ENCODE results near the gene SEMA3D.

The SEMA3D gene

GRCh38 chr7:85065888-85066485, 120.9 kb downstream of the SEMA3D start:
- H3K4me3 ChIP-seq (ENCODE audit: low read length): no peak overlapping the region
- no peak overlapping the region for H3K9ac ChIP-seq (ENCODE audit: low read length)
- no peaks in the 10 kb centered on the region for H3K36me3 ChIP-seq (ENCODE audit: control insufficient read depth, insufficient read depth, low read length)
- H2BK5ac ChIP-seq (ENCODE audit: low read length): no peak overlapping the region
- no peak overlapping the region for H3K4ac ChIP-seq (ENCODE audit: low read depth, low read length)
- H3K27ac ChIP-seq (ENCODE audit: low read depth, low read length): no peak overlapping the region
- no peak for DNase-seq
- H3K18ac ChIP-seq (ENCODE audit: low read length): no peak overlapping the region
- H2AK5ac ChIP-seq (ENCODE audit: low read length): no peak overlapping the region
- no peaks in the 10 kb centered on the region for H3K27me3 ChIP-seq (ENCODE audit: insufficient read depth, low read length, poor library complexity)
- H3K23ac ChIP-seq (ENCODE audit: low read length): no peak overlapping the region
- no peak overlapping the region for H3K56ac ChIP-seq (ENCODE audit: low read length)
- H3K4me2 ChIP-seq (ENCODE audit: low read length): no peak overlapping the region
- no peaks in the 10 kb centered on the region for H3K4me1 ChIP-seq (ENCODE audit: control insufficient read depth, low read depth, low read length)
- no peak overlapping the region for H2BK120ac ChIP-seq (ENCODE audit: low read depth, low read length)
- no peaks in the 10 kb centered on the region for H3K79me2 ChIP-seq (ENCODE audit: control insufficient read depth, insufficient read depth, low read length)
- no peaks in the 10 kb centered on the region for H3K79me1 ChIP-seq (ENCODE audit: low read length)
- no peak overlapping the region for H2BK15ac ChIP-seq (replicated peaks; ENCODE audit: low read depth)
- no peak overlapping the region for H4K5ac ChIP-seq (ENCODE audit: low read length)
- H4K8ac ChIP-seq (ENCODE audit: low read depth, low read length): no peak overlapping the region

GRCh38 chr7:85065306-85065705, 121.5 kb downstream of the SEMA3D start:
- Histone ChIP-seq H3K4me2 (ENCODE audit: low read length) (no peak overlapping the region), H3K18ac (ENCODE audit: low read length) (no peak overlapping the region), H3K4me3 (ENCODE audit: low read length) (no peak overlapping the region), H3K79me2 (ENCODE audit: control insufficient read depth, insufficient read depth, low read length) (no peaks in the 10 kb centered on the region), H3K79me1 (ENCODE audit: low read length) (no peaks in the 10 kb centered on the region), H3K56ac (ENCODE audit: low read length) (no peak overlapping the region), H2BK120ac (ENCODE audit: low read depth, low read length) (no peak overlapping the region), H3K27me3 (ENCODE audit: insufficient read depth, low read length, poor library complexity) (no peaks in the 10 kb centered on the region), H4K8ac (ENCODE audit: low read depth, low read length) (no peak overlapping the region), H2BK15ac (replicated peaks; ENCODE audit: low read depth) (no peak overlapping the region), H4K5ac (ENCODE audit: low read length) (no peak overlapping the region), H3K4me1 (ENCODE audit: control insufficient read depth, low read depth, low read length) (no peaks in the 10 kb centered on the region), H2BK5ac (ENCODE audit: low read length) (no peak overlapping the region), H3K9ac (ENCODE audit: low read length) (no peak overlapping the region), H3K23ac (ENCODE audit: low read length) (no peak overlapping the region), H3K4ac (ENCODE audit: low read depth, low read length) (no peak overlapping the region), H3K36me3 (ENCODE audit: control insufficient read depth, insufficient read depth, low read length) (no peaks in the 10 kb centered on the region), H2AK5ac (ENCODE audit: low read length) (no peak overlapping the region), H3K27ac (ENCODE audit: low read depth, low read length) (no peak overlapping the region)
- no peak for DNase-seq
- no CpG with 5 or more reads among the region's 1 CpG for WGBS (ENCODE audit: extremely low coverage, insufficient coverage, low lambda C conversion rate)

GRCh38 chr7:85062651-85063050, 124.2 kb downstream of the SEMA3D start:
- Histone ChIP-seq H3K27me3 (ENCODE audit: insufficient read depth, low read length, poor library complexity) (no peaks in the 10 kb centered on the region), H4K8ac (ENCODE audit: low read depth, low read length) (no peak overlapping the region), H3K27ac (ENCODE audit: low read depth, low read length) (no peak overlapping the region), H2AK5ac (ENCODE audit: low read length) (no peak overlapping the region), H3K4me1 (ENCODE audit: control insufficient read depth, low read depth, low read length) (no peaks in the 10 kb centered on the region), H2BK5ac (ENCODE audit: low read length) (no peak overlapping the region), H3K23ac (ENCODE audit: low read length) (no peak overlapping the region), H3K9ac (ENCODE audit: low read length) (no peak overlapping the region), H3K79me2 (ENCODE audit: control insufficient read depth, insufficient read depth, low read length) (no peaks in the 10 kb centered on the region), H3K4me3 (ENCODE audit: low read length) (no peak overlapping the region), H2BK120ac (ENCODE audit: low read depth, low read length) (no peak overlapping the region), H3K79me1 (ENCODE audit: low read length) (no peaks in the 10 kb centered on the region), H2BK15ac (replicated peaks; ENCODE audit: low read depth) (no peak overlapping the region), H3K56ac (ENCODE audit: low read length) (no peak overlapping the region), H3K18ac (ENCODE audit: low read length) (no peak overlapping the region), H3K4me2 (ENCODE audit: low read length) (no peak overlapping the region), H4K5ac (ENCODE audit: low read length) (no peak overlapping the region), H3K4ac (ENCODE audit: low read depth, low read length) (no peak overlapping the region), H3K36me3 (ENCODE audit: control insufficient read depth, insufficient read depth, low read length) (no peaks in the 10 kb centered on the region)
- WGBS (ENCODE audit: extremely low coverage, insufficient coverage, low lambda C conversion rate): no CpG with 5 or more reads among the region's 1 CpG
- DNase-seq: no peak

GRCh38 chr7:85061456-85061855, 125.4 kb downstream of the SEMA3D start:
- Histone ChIP-seq H2AK5ac (ENCODE audit: low read length) (no peak overlapping the region), H3K27ac (ENCODE audit: low read depth, low read length) (no peak overlapping the region), H3K4me3 (ENCODE audit: low read length) (no peak overlapping the region), H3K79me2 (ENCODE audit: control insufficient read depth, insufficient read depth, low read length) (no peaks in the 10 kb centered on the region), H2BK15ac (replicated peaks; ENCODE audit: low read depth) (no peak overlapping the region), H2BK120ac (ENCODE audit: low read depth, low read length) (no peak overlapping the region), H3K23ac (ENCODE audit: low read length) (no peak overlapping the region), H3K27me3 (ENCODE audit: insufficient read depth, low read length, poor library complexity) (no peaks in the 10 kb centered on the region), H4K5ac (ENCODE audit: low read length) (no peak overlapping the region), H3K79me1 (ENCODE audit: low read length) (no peaks in the 10 kb centered on the region), H3K4me1 (ENCODE audit: control insufficient read depth, low read depth, low read length) (no peaks in the 10 kb centered on the region), H3K18ac (ENCODE audit: low read length) (no peak overlapping the region), H3K36me3 (ENCODE audit: control insufficient read depth, insufficient read depth, low read length) (no peaks in the 10 kb centered on the region), H4K8ac (ENCODE audit: low read depth, low read length) (no peak overlapping the region), H3K56ac (ENCODE audit: low read length) (no peak overlapping the region), H2BK5ac (ENCODE audit: low read length) (no peak overlapping the region), H3K4ac (ENCODE audit: low read depth, low read length) (no peak overlapping the region), H3K4me2 (ENCODE audit: low read length) (no peak overlapping the region), H3K9ac (ENCODE audit: low read length) (no peak overlapping the region)
- no CpG with 5 or more reads among the region's 2 CpGs for WGBS (ENCODE audit: extremely low coverage, insufficient coverage, low lambda C conversion rate)
- no peak for DNase-seq

- Histone ChIP-seq H3K36me3 (ENCODE audit: control insufficient read depth, insufficient read depth, low read length) (no peaks in the 10 kb centered on the region), H3K27ac (ENCODE audit: low read depth, low read length) (no peak overlapping the region), H2BK5ac (ENCODE audit: low read length) (no peak overlapping the region), H3K23ac (ENCODE audit: low read length) (no peak overlapping the region), H3K4me2 (ENCODE audit: low read length) (no peak overlapping the region), H3K9ac (ENCODE audit: low read length) (no peak overlapping the region), H3K56ac (ENCODE audit: low read length) (no peak overlapping the region), H2BK15ac (replicated peaks; ENCODE audit: low read depth) (no peak overlapping the region), H3K4ac (ENCODE audit: low read depth, low read length) (no peak overlapping the region), H4K5ac (ENCODE audit: low read length) (no peak overlapping the region), H4K8ac (ENCODE audit: low read depth, low read length) (no peak overlapping the region), H3K4me3 (ENCODE audit: low read length) (no peak overlapping the region), H3K79me2 (ENCODE audit: control insufficient read depth, insufficient read depth, low read length) (no peaks in the 10 kb centered on the region), H2BK120ac (ENCODE audit: low read depth, low read length) (no peak overlapping the region), H3K18ac (ENCODE audit: low read length) (no peak overlapping the region), H2AK5ac (ENCODE audit: low read length) (no peak overlapping the region), H3K79me1 (ENCODE audit: low read length) (no peaks in the 10 kb centered on the region), H3K27me3 (ENCODE audit: insufficient read depth, low read length, poor library complexity) (no peaks in the 10 kb centered on the region), H3K4me1 (ENCODE audit: control insufficient read depth, low read depth, low read length) (no peaks in the 10 kb centered on the region)
- no CpG with 5 or more reads among the region's 2 CpGs for WGBS (ENCODE audit: extremely low coverage, insufficient coverage, low lambda C conversion rate)
- DNase-seq: no peak
Measured at GRCh38 chr7:85060696-85061095, 126.2 kb downstream of the SEMA3D start.

GRCh38 chr7:85055906-85056305, 130.9 kb downstream of the SEMA3D start:
- H2AK5ac ChIP-seq (ENCODE audit: low read length): no peak overlapping the region
- no peak overlapping the region for H3K56ac ChIP-seq (ENCODE audit: low read length)
- no peak for DNase-seq
- H3K27me3 ChIP-seq (ENCODE audit: insufficient read depth, low read length, poor library complexity): no peaks in the 10 kb centered on the region
- no peak overlapping the region for H3K4ac ChIP-seq (ENCODE audit: low read depth, low read length)
- H3K18ac ChIP-seq (ENCODE audit: low read length): no peak overlapping the region
- no peak overlapping the region for H3K4me3 ChIP-seq (ENCODE audit: low read length)
- no peak overlapping the region for H3K23ac ChIP-seq (ENCODE audit: low read length)
- H3K36me3 ChIP-seq (ENCODE audit: control insufficient read depth, insufficient read depth, low read length): no peaks in the 10 kb centered on the region
- no peak overlapping the region for H2BK120ac ChIP-seq (ENCODE audit: low read depth, low read length)
- no peaks in the 10 kb centered on the region for H3K79me2 ChIP-seq (ENCODE audit: control insufficient read depth, insufficient read depth, low read length)
- no CpG with 5 or more reads among the region's 2 CpGs for WGBS (ENCODE audit: extremely low coverage, insufficient coverage, low lambda C conversion rate)
- peaks cover 1% of the 10 kb centered on the region for H3K4me1 ChIP-seq (ENCODE audit: control insufficient read depth, low read depth, low read length)
- no peak overlapping the region for H3K9ac ChIP-seq (ENCODE audit: low read length)
- H3K27ac ChIP-seq (ENCODE audit: low read depth, low read length): no peak overlapping the region
- no peak overlapping the region for H2BK5ac ChIP-seq (ENCODE audit: low read length)
- no peaks in the 10 kb centered on the region for H3K79me1 ChIP-seq (ENCODE audit: low read length)
- no peak overlapping the region for H2BK15ac ChIP-seq (replicated peaks; ENCODE audit: low read depth)
- no peak overlapping the region for H4K8ac ChIP-seq (ENCODE audit: low read depth, low read length)
- no peak overlapping the region for H3K4me2 ChIP-seq (ENCODE audit: low read length)
- no peak overlapping the region for H4K5ac ChIP-seq (ENCODE audit: low read length)

Measured in mesendoderm (in vitro differentiated cells).